Stimulated activated CD8-positive, alpha-beta memory T cell treated with anti-CD3 and anti-CD28 coated beads, Interleukin-4, amount 100 ng/mL, for 48 hours (primary cell): ENCODE measurements around the gene EPAS1.

ENCODE experiments used
- DNase-seq: peaks from one replicate; pipeline ENCODE4 v3.0.0-alpha.2; 2020

Gene EPAS1

DNA sequence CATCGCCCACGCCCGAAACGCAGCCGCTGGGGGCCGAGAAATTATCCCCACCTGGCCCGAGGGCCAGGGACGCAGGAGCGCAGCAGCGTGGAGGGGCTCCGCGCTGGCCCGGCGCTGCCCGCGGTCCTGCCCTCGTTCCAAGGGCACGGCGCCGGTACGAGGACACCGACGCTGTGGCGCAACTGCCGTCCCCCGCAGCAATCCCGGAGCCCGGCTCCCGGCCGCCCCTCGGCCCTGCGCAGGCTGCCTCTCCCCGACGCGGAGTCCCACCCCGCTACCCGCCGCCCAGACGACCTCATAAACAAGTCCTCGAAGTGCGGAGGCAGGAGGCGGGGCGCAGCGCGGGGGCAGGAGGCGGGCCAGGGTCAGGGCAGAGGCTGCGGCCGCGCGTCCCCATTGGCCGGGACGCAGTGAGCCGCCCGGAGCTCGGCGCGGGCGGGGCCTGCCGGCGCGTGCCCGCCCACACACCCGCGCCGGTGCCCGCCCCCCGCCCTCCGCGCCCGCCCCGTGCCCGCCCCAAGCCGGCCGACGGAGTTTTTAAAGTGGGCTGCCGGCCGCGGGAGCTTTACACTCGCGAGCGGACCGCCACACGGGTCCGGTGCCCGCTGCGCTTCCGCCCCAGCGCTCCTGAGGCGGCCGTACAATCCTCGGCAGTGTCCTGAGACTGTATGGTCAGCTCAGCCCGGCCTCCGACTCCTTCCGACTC is at the start of gene EPAS1:
Gene EPAS1 (plus strand): TSS at position 568 of the 706 bp plus-strand sequence. CDS start 505 bp downstream, outside the sequence.
- DNase-seq, result peak; percentile 86

GRCh38 chr2:46248171-46248570 is 49.0 kb upstream of the EPAS1 start:
- no peak for DNase-seq

DNA sequence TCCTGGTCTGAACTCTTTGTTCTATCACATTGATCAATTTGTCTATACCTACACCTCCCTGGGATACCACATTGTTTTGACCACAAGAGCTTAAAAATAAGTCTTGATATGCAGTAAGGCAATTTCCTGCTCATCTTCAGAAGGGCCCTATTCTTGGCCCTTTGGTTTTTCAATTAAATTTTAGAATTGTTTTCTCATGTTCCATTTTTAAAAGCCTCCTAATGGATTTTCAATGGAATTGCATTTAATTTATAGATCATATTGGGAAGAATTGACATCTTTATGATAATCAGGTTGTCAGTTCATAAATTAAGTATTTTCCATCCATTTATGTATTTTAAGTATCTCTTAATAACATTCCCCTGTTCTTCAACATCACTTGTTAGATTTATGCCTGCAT is 47.6 kb upstream of the EPAS1 start:
- DNase-seq, result no peak

DNA sequence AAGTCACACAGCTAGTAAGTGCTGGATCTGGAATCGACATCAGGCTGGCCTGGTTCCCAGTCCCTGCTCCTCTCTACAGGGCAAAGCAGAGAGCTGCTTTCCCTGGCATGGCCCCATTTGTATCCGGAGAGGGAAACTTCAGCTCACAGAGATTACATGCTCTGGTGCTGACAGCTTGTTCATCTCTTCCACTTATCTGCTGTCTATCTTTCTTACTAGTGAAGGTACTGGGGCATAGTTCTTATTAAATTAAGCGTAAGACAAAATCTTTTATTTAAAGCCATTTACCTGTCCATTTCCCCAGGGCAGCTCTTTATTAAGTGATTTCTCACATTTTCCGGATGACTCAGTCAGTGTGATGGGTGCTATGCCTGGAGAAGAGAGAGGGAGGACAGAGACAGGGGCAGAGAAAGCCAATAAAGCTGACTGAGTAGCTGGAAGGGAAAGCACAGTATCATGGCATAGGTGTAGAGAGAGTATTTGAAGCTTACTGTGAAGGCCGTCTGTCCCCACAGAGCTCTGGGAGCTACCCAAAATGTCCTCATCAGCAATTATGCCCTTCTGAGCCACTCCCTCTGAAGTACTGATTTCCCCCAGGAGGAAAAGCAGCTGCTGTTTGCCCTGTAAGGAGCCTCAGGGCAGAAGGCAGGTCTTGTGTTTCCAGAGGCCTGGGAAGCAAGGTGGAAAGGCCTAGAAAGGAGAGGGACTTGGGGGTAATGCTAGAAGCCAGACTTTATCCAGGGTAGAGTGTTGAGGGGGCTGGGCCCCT is 44.1 kb upstream of the EPAS1 start:
- no peak for DNase-seq

- DNase-seq, result no peak
These were observed 42.7 kb upstream of the EPAS1 start for GRCh38 chr2:46254474-46254873.

DNA sequence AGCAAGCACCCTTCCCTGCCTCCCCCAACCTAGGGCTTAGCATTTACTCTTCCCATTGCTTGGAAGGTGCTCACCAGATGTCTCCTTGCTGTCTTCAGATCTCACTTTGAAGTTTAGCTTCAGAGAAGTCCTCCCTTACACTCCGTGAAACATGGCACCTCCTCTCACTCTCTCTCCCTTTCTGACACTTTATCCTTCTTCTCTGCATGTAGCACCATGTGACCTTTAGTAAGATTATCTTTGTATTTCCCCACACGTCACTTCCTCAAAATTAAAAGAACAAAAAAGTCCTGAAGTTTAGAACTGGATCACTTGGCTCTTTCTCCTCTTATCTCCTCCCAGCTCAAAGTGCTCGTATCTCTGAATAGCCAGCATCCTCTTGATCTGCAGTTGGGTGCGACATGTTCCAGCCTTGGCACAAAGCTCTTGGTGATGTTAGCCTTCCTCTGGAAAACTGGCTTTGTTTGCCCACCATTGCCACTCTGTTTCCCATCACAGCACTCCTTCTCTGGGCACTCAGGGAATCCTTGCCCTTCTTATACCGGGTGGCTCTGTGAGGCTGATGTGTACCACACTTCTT is 40.6 kb upstream of the EPAS1 start:
- DNase-seq, result no peak

- DNase-seq, result no peak
These were observed 39.7 kb upstream of the EPAS1 start for GRCh38 chr2:46257476-46257875.

DNA sequence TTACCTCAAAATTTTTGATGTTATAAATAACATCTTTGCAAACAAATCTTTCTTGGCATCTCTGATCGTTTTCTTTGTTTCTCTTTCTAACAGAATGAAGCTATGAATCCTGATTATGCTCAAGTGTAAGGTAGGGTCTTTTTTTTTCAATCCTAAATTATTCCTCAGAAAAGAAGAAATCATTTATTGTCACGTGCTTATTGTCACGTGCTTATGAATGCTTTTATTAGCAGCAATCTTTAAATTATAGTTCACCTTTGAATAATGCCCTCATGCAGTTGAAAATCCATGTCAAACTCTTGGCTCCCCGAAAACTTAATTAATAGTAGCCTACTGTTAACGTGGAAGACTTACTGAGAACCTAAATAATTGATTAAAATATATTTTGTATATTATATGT is 39.2 kb upstream of the EPAS1 start:
- DNase-seq, result no peak

- DNase-seq, result no peak
These were observed 38.0 kb upstream of the EPAS1 start for GRCh38 chr2:46258937-46259776.

DNA sequence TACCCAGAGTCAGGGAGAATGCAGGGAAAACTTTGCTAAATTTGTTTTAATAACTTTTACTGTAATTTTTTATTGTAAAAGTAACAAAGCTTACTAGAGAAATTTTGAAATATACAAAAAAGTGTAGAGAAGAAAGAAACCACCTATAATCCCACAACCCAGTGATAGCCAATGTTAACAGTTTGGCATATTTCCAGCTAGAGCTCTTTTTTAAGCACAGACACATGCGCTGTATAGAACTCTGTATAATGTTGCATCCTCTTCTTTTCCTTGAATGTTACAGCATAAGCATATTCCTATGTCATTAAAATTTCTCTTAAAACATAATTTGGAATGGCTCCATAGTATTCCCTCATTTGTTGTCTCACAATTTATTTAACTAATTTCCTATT is 37.4 kb upstream of the EPAS1 start:
- no peak for DNase-seq

DNA sequence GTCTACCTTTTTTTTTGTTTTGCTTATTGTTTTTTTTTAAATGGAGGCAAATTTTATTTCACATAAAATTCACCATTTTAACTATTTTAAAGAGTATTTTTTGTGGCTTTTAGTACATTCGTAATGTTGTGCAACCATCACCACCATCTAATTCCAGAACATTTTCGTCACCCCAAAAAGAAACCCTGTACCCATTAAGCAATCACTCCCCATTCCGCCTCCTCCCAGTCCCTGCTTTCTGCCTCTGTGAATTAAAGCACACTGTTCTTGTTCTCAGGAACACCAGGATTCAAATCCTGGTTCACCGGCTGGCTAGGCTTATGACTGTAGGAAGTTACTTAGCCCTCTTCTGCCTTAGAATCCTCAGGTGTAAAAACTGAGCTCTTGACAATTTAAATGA is 36.9 kb upstream of the EPAS1 start:
- DNase-seq, result no peak

GRCh38 chr2:46262248-46262938 is 34.8 kb upstream of the EPAS1 start:
- no peak for DNase-seq

DNA sequence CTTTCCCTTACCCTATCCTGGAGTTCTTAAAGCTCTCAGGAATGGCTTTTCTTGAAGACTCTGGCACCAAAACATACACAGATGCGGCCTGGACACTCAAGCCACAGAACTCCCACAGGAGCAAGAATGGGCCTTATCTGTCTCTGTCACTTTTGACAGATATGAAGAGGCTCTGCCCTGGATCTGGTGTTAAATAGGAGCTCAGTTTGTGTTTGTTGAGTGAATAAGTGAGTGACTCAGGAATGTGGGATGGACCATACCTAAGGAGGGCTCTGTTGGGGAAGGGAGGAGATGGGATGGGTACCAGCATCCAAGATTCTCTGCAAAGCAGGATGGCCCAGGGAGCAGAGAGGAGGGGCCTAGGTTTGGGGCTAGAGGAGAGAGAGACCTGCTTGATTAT is 33.9 kb upstream of the EPAS1 start:
- DNase-seq, result no peak

GRCh38 chr2:46264447-46264846 is 32.8 kb upstream of the EPAS1 start:
- no peak for DNase-seq

GRCh38 chr2:46266134-46266533 is 31.1 kb upstream of the EPAS1 start:
- DNase-seq, result no peak

- no peak for DNase-seq
These were observed 29.6 kb upstream of the EPAS1 start for GRCh38 chr2:46267616-46268015.

DNA sequence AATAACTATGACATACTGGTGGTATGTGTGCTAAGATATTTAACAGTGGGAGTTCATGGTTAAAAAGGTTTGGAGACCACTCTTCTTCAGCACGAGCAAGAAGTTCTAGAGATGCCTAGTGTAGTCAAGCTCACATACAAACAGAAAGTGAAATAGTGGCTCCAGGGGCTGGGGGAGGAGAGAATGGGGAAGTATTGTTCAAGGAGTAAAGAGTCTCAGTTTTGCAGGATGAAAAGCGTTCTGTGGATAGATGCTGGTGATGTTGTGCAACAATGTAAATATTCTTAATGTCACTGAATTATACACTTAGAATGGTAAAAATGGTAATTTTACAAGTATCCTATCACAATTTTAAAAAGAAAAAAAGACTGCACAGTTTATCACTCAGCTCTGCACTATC is 29.0 kb upstream of the EPAS1 start:
- no peak for DNase-seq

- DNase-seq, result no peak
These were observed 28.2 kb upstream of the EPAS1 start for GRCh38 chr2:46269001-46269400.

DNA sequence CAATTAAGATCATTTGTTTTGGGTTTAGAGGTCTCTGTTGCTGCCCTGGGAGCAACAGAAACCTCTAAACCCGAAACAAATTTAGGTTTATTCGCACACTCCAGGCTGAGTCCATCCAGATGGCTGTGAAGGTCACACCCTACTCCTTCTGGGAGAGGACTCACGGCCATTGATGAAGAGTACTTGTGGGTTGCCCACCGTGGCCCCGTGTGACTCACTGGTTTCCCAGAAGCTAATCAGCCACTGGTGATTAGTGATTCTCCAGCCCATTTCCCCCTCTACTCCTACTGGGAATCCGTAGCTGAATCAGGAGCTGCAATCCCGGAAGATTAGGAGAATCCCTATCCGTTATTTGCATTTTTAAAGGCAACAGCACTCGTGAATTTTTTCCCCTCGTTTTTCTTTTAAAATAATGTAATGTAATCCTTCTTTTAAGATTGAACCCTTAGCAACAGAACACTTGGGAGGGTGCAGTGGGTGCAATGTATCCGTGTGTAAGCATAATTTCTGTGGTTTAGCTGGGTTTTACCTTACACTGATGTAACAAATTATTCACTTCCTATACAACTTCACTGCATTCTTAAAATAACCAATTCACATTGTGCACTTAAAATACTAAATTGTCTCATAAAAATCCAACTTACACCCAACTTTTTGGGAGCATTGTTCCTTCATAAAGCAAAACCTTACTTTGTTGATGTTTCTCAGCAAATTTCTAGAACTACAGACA is 27.5 kb upstream of the EPAS1 start:
- DNase-seq, result no peak

- no peak for DNase-seq
These were observed 26.8 kb upstream of the EPAS1 start for GRCh38 chr2:46270384-46270783.

DNA sequence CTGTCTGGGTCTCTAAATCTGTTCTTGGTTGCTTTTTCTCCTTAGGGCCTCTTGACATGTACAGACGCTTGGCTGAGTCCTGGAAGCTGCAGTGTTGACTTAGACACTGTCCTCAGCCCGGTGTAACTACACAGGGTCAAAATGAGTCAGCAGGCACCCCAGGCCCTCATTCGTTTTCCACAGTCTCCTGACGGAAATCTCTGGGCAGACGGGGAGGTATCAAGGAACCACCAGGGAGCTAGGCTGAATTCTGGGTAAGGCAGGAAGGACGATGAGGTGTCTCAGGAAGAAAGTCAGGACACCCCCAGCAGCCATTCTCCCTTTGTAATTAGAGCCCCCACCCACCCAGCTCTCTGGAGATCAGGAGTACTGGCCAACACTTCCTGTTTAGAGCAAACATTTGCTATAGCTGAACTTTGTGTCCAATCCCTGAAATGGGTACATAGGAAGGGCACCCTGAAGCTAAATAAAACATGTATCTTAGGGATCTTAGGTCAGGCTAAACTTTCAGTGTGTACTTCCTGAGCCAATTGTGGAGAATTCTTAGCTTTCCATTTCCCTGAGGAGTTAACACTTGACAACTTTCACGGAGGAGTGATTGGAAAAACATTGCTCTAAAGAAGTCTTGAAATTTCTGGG is 23.9 kb upstream of the EPAS1 start:
- DNase-seq, result no peak
